ENCODE data around the gene RASGRF2.
"Not testable (repeated sequence)": the region's sequence is repeated elsewhere in the genome, so short reads cannot be mapped to it uniquely, and the experiment has no call there.

Gene RASGRF2

GRCh38 chr5:81053282-81053681 is 93.1 kb downstream of the RASGRF2 start:
- in situ Hi-C loops (cut with MboI; ENCODE audit: low pct_unique_long_range_greater_than_20kb, low sequenced_read_pairs); DNase-seq: not testable (repeated sequence)

GRCh38 chr5:81058121-81058520 is 98.0 kb downstream of the RASGRF2 start:
- in situ Hi-C loops (cut with MboI; ENCODE audit: low pct_unique_long_range_greater_than_20kb, low sequenced_read_pairs), result no loop called here
- DNase-seq, result no peak

GRCh38 chr5:81065492-81065891 is 105.3 kb downstream of the RASGRF2 start:
- no peak for DNase-seq
- in situ Hi-C loops (cut with MboI; ENCODE audit: low pct_unique_long_range_greater_than_20kb, low sequenced_read_pairs), result no loop called here

GRCh38 chr5:81066102-81066501 is 105.9 kb downstream of the RASGRF2 start:
- no peak for DNase-seq
- in situ Hi-C loops (cut with MboI; ENCODE audit: low pct_unique_long_range_greater_than_20kb, low sequenced_read_pairs), result no loop called here

- no peak for DNase-seq
- in situ Hi-C loops (cut with MboI; ENCODE audit: low pct_unique_long_range_greater_than_20kb, low sequenced_read_pairs), result no loop called here
These were observed 107.2 kb downstream of the RASGRF2 start for GRCh38 chr5:81067406-81067805.

- DNase-seq, result no peak
- in situ Hi-C loops (cut with MboI; ENCODE audit: low pct_unique_long_range_greater_than_20kb, low sequenced_read_pairs), result no loop called here
These were observed 107.9 kb downstream of the RASGRF2 start for GRCh38 chr5:81068063-81068462.

- no peak for DNase-seq
- in situ Hi-C loops (cut with MboI; ENCODE audit: low pct_unique_long_range_greater_than_20kb, low sequenced_read_pairs), result no loop called here
These were observed 108.5 kb downstream of the RASGRF2 start for GRCh38 chr5:81068635-81069034.

GRCh38 chr5:81069990-81070389 is 109.8 kb downstream of the RASGRF2 start:
- in situ Hi-C loops (cut with MboI; ENCODE audit: low pct_unique_long_range_greater_than_20kb, low sequenced_read_pairs), result no loop called here
- no peak for DNase-seq

- in situ Hi-C loops (cut with MboI; ENCODE audit: low pct_unique_long_range_greater_than_20kb, low sequenced_read_pairs), result no loop called here
- no peak for DNase-seq
These were observed 110.5 kb downstream of the RASGRF2 start for GRCh38 chr5:81070571-81071255.

- in situ Hi-C loops (cut with MboI; ENCODE audit: low pct_unique_long_range_greater_than_20kb, low sequenced_read_pairs), result no loop called here
- no peak for DNase-seq
These were observed 114.9 kb downstream of the RASGRF2 start for GRCh38 chr5:81075041-81075440.

- in situ Hi-C loops (cut with MboI; ENCODE audit: low pct_unique_long_range_greater_than_20kb, low sequenced_read_pairs), result no loop called here
- no peak for DNase-seq
These were observed 116.9 kb downstream of the RASGRF2 start for GRCh38 chr5:81077105-81077504.

- no peak for DNase-seq
- in situ Hi-C loops (cut with MboI; ENCODE audit: low pct_unique_long_range_greater_than_20kb, low sequenced_read_pairs), result no loop called here
These were observed 118.8 kb downstream of the RASGRF2 start for GRCh38 chr5:81078930-81079329.

GRCh38 chr5:81080809-81081460 is 120.8 kb downstream of the RASGRF2 start:
- no peak for DNase-seq
- in situ Hi-C loops (cut with MboI; ENCODE audit: low pct_unique_long_range_greater_than_20kb, low sequenced_read_pairs), result no loop called here

- DNase-seq, result no peak
- in situ Hi-C loops (cut with MboI; ENCODE audit: low pct_unique_long_range_greater_than_20kb, low sequenced_read_pairs), result no loop called here
These were observed 121.3 kb downstream of the RASGRF2 start for GRCh38 chr5:81081461-81081835.

GRCh38 chr5:81086881-81087281 is 126.7 kb downstream of the RASGRF2 start:
- DNase-seq, result no peak
- in situ Hi-C loops (cut with MboI; ENCODE audit: low pct_unique_long_range_greater_than_20kb, low sequenced_read_pairs), result no loop called here

- in situ Hi-C loops (cut with MboI; ENCODE audit: low pct_unique_long_range_greater_than_20kb, low sequenced_read_pairs), result no loop called here
- no peak for DNase-seq
These were observed 131.0 kb downstream of the RASGRF2 start for GRCh38 chr5:81091199-81091598.

GRCh38 chr5:81093536-81094196 is 133.5 kb downstream of the RASGRF2 start:
- in situ Hi-C loops (cut with MboI; ENCODE audit: low pct_unique_long_range_greater_than_20kb, low sequenced_read_pairs), result no loop called here
- no peak for DNase-seq

- no peak for DNase-seq
- in situ Hi-C loops (cut with MboI; ENCODE audit: low pct_unique_long_range_greater_than_20kb, low sequenced_read_pairs), result no loop called here
These were observed 135.7 kb downstream of the RASGRF2 start for GRCh38 chr5:81095835-81096234.

- DNase-seq, result no peak
- in situ Hi-C loops (cut with MboI; ENCODE audit: low pct_unique_long_range_greater_than_20kb, low sequenced_read_pairs), result no loop called here
These were observed 137.6 kb downstream of the RASGRF2 start for GRCh38 chr5:81097713-81098112.

GRCh38 chr5:81105261-81105877 is 145.2 kb downstream of the RASGRF2 start:
- DNase-seq, result no peak
- in situ Hi-C loops (cut with MboI; ENCODE audit: low pct_unique_long_range_greater_than_20kb, low sequenced_read_pairs), result no loop called here
